ENCODE results near the gene SPN.

Gene SPN

GRCh38 chr16:29700253-29700987 lies 37.4 kb downstream of the SPN start (continued):
- TF ChIP-seq ZNF2 (tag by site-specific recombination; IDR thresholded peaks at IDR 0.05) (no peak), ZNF664 (tag by site-specific recombination; IDR thresholded peaks at IDR 0.05) (peak; percentile 78; the same call in 1 of the 2 replicates), ZNF211 (tag by site-specific recombination; IDR thresholded peaks at IDR 0.05; ENCODE audit: low read depth) (no peak), ZBTB21 (tag by site-specific recombination; IDR thresholded peaks at IDR 0.05) (no peak), ZNF398 (tag by site-specific recombination; IDR thresholded peaks at IDR 0.05) (no peak), ZNF513 (tag by site-specific recombination; IDR thresholded peaks at IDR 0.05) (no peak), ZNF624 (tag by site-specific recombination; IDR thresholded peaks at IDR 0.05) (no peak), SCRT1 (tag by site-specific recombination; IDR thresholded peaks at IDR 0.05; ENCODE audit: borderline replicate concordance) (no peak), ZNF76 (tag by site-specific recombination; IDR thresholded peaks at IDR 0.05; ENCODE audit: borderline replicate concordance, low read depth) (no peak), ZNF132 (tag by site-specific recombination; IDR thresholded peaks at IDR 0.05; ENCODE audit: borderline replicate concordance) (no peak)

DNA sequence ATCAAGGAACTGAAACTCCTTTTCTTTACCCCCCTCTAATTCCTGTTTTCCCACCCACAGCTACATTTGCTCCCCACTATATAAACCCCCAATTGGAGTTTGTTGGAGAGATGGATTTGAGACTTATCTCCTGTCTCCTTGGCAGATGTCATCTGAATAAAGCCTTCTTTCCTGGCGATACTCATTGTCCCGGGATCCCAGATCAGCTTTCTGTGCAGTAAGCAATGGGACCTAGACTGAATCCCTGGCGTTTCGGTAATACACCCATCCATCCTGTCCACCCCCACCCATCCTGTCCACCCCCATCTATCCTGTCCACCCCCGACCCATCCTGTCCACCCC lies 38.1 kb downstream of the SPN start:
- CTCF ChIA-PET: interaction anchor here (0.6 to 5.2 kb wide), 12 partner anchors 9 to 331 kb away, joined by 3 to 47 read pairs (median 8); partner anchors contain the start of gene TLCD3B
- peaks cover 0 to 8% of the 10 kb centered on the region in 2 experiments; a peak in 1 of 3 replicates for H3K36me3 ChIP-seq (ENCODE audit: control insufficient read depth in 2 of 2, insufficient read depth in 1 of 2, low read length in 2 of 2)
- TF ChIP-seq EGR2 (tag by site-specific recombination; IDR thresholded peaks at IDR 0.05; ENCODE audit: low read depth) (peak; percentile 84; the same call in 1 of the 2 replicates), ZNF837 (tag by site-specific recombination; IDR thresholded peaks at IDR 0.05) (no peak)
- H3K4me1 ChIP-seq (ENCODE audit: control insufficient read depth, insufficient read depth, low read length): no peaks in the 10 kb centered on the region
- H3K9me3 ChIP-seq (ENCODE audit: control insufficient read depth, insufficient read depth, low read depth, low read length): no peaks in the 10 kb centered on the region
- POLR2A ChIA-PET: interaction anchor here (0.5 to 1.6 kb wide), 6 partner anchors 17 to 166 kb away, joined by 3 to 7 read pairs (median 4); partner anchors contain the start of genes KIF22 and PAGR1
- H3K4me3 ChIP-seq (ENCODE audit: low read depth, low read length): no peak overlapping the region
- H3K27ac ChIP-seq (ENCODE audit: extremely low read depth, low read depth, low read length): no peak overlapping the region

DNA sequence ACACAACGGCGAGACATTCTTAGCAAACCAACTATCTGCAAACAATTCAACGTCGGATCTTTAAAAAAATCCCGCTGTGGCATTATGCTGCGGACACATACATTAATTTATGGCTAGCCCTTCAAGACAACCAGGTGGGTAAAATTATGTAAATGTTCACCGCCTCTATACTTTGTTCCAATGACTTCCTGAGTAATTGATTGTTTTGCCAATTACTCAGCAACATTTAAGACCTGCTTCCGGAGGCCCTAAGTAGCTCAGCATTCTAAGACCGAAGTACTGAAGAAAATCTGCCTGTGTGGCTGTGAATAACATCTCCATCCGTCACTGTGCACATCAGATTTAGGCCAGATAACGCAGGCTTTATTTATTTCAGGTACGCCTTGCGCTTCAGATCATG lies 39.2 kb downstream of the SPN start:
- no peak overlapping the region for H3K27ac ChIP-seq (ENCODE audit: extremely low read depth, low read depth, low read length)
- H3K4me1 ChIP-seq (ENCODE audit: control insufficient read depth, insufficient read depth, low read length): no peaks in the 10 kb centered on the region
- no peak overlapping the region for H3K4me3 ChIP-seq (ENCODE audit: low read depth, low read length)
- TF ChIP-seq ZNF510 (tag by site-specific recombination; IDR thresholded peaks at IDR 0.05; ENCODE audit: insufficient replicate concordance): no peak
- TF ChIP-seq ZNF530 (tag by site-specific recombination; IDR thresholded peaks at IDR 0.05; ENCODE audit: low read depth): no peak
- TF ChIP-seq, protein P1, sequence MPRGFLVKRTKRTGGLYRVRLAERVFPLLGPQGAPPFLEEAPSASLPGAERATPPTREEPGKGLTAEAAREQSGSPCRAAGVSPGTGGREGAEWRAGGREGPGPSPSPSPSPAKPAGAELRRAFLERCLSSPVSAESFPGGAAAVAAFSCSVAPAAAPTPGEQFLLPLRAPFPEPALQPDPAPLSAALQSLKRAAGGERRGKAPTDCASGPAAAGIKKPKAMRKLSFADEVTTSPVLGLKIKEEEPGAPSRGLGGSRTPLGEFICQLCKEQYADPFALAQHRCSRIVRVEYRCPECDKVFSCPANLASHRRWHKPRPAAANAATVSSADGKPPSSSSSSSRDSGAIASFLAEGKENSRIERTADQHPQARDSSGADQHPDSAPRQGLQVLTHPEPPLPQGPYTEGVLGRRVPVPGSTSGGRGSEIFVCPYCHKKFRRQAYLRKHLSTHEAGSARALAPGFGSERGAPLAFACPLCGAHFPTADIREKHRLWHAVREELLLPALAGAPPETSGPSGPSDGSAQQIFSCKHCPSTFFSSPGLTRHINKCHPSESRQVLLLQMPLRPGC (tag by site-specific recombination; IDR thresholded peaks at IDR 0.05): no peak
- TF ChIP-seq KLF16 (tag by site-specific recombination; IDR thresholded peaks at IDR 0.05): no peak
- no peaks in the 10 kb centered on the region for H3K9me3 ChIP-seq (ENCODE audit: control insufficient read depth, insufficient read depth, low read depth, low read length)
- POLR2A ChIA-PET: no interaction called here
- CTCF ChIA-PET: interaction anchor here (0.6 to 5.2 kb wide), 7 partner anchors 20 to 330 kb away, joined by 3 to 47 read pairs (median 4); no protein-coding TSS in a partner anchor
- H3K36me3 ChIP-seq (ENCODE audit: control insufficient read depth in 2 of 2, insufficient read depth in 1 of 2, low read length in 2 of 2): peaks cover 0 to 3% of the 10 kb centered on the region in 2 experiments; a peak in 1 of 3 replicates
